ENCODE measurements around the gene ABCB10. TPM values are rescaled to one million over a fixed set of nuclear protein-coding genes. Genes with fewer than 3 reads are reported as not detected.
A peak's percentile ranks its signal among the peaks of the same experiment; 100 is the strongest.
"Not testable (repeated sequence)": the region's sequence is repeated elsewhere in the genome, so short reads cannot be mapped to it uniquely, and the experiment has no call there.

Gene ABCB10
- total RNA-seq, 1 donor from 2014 or later: 16.4 TPM

DNA sequence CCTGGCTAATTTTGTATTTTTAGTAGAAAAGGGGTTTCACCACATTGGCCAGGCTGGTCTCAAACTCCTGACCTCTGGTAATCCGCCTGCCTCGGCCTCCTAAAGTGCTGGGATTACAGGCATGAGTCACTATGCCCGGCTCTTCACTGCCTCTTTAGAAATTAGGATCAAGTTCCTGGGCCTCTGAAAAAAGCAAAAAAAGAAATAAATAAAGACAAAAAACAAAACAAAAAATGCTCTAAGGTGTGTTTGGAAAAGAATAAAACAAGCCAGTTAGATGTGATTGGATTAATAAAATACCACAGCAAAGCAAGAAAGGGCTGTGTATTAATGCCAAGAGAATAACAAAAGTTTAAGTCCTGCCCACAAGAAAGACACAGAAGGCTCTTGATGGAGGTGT, 4.2 kb upstream of the ABCB10 start:
- H3K27me3 Mint-ChIP-seq (ENCODE audit: low read depth, unreplicated experiment): no peaks in the 10 kb centered on the region
- no peaks in the 10 kb centered on the region for H4K20me1 ChIP-seq (ENCODE audit: insufficient read depth, low read length)
- no peaks in the 10 kb centered on the region for H3K36me3 ChIP-seq (ENCODE audit: insufficient read depth, low read length)
- H3K79me2 ChIP-seq (ENCODE audit: insufficient read depth, low read length): peaks cover 4% of the 10 kb centered on the region
- H3K4me3 Mint-ChIP-seq (ENCODE audit: unreplicated experiment): no peak overlapping the region
- no peak overlapping the region for H3K4me2 ChIP-seq (ENCODE audit: low read length)
- DNase-seq (ENCODE audit: low read depth): no peak
- H3K9ac ChIP-seq (ENCODE audit: low read length): no peak overlapping the region
- no peak overlapping the region for H2AFZ ChIP-seq (ENCODE audit: low read depth, low read length)
- H3K4me3 ChIP-seq (ENCODE audit: insufficient read depth, low read depth, low read length): no peak overlapping the region
- H3K27ac Mint-ChIP-seq (ENCODE audit: unreplicated experiment): peak overlapping the region; percentile 35
- TF ChIP-seq EZH2 (IDR thresholded peaks at IDR 0.05; ENCODE audit: insufficient read depth, low read length): no peak
- TF ChIP-seq, protein P1, sequence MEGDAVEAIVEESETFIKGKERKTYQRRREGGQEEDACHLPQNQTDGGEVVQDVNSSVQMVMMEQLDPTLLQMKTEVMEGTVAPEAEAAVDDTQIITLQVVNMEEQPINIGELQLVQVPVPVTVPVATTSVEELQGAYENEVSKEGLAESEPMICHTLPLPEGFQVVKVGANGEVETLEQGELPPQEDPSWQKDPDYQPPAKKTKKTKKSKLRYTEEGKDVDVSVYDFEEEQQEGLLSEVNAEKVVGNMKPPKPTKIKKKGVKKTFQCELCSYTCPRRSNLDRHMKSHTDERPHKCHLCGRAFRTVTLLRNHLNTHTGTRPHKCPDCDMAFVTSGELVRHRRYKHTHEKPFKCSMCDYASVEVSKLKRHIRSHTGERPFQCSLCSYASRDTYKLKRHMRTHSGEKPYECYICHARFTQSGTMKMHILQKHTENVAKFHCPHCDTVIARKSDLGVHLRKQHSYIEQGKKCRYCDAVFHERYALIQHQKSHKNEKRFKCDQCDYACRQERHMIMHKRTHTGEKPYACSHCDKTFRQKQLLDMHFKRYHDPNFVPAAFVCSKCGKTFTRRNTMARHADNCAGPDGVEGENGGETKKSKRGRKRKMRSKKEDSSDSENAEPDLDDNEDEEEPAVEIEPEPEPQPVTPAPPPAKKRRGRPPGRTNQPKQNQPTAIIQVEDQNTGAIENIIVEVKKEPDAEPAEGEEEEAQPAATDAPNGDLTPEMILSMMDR (IDR thresholded peaks at IDR 0.05; ENCODE audit: insufficient read depth, low read depth, low read length): no peak
- no peaks in the 10 kb centered on the region for H3K27me3 ChIP-seq (ENCODE audit: insufficient read depth, low read length)
- FAIRE-seq: no peak
- H3K9me3 ChIP-seq (ENCODE audit: insufficient read depth, low read depth, low read length): no peaks in the 10 kb centered on the region
- no peaks in the 10 kb centered on the region for H3K9me3 Mint-ChIP-seq (ENCODE audit: unreplicated experiment)
- H3K27ac ChIP-seq (ENCODE audit: low read depth, low read length): no peak overlapping the region
- H3K36me3 Mint-ChIP-seq (ENCODE audit: low read depth, unreplicated experiment): no peaks in the 10 kb centered on the region
- peaks cover 3% of the 10 kb centered on the region for H3K4me1 ChIP-seq (ENCODE audit: insufficient read depth, low read length)
- H3K4me1 Mint-ChIP-seq (ENCODE audit: low read depth, unreplicated experiment): peaks cover 11% of the 10 kb centered on the region

DNA sequence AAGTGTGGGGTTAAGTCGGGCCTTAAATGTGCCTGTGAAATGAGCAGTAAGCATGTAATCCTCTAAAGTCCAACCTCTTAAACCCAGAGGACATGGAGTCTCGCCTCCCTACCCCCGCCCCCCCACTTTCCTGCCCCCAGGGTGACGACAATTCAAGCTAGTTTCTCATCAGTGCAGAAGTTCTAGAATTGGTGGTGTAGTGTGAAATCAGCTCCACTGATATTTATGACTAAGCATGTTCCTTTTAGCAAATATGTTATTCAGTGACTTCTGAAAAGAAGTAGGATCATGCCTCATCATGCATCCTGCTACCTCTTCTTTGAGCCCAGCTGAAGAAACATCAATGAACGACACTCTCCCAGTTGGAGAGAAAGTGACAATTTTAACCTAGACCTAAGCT, 2.6 kb upstream of the ABCB10 start:
- no peaks in the 10 kb centered on the region for H3K36me3 Mint-ChIP-seq (ENCODE audit: low read depth, unreplicated experiment)
- TF ChIP-seq, protein P1 (IDR thresholded peaks at IDR 0.05; ENCODE audit: insufficient read depth, low read depth, low read length): no peak
- TF ChIP-seq EZH2 (IDR thresholded peaks at IDR 0.05; ENCODE audit: insufficient read depth, low read length): no peak
- H3K9me3 Mint-ChIP-seq (ENCODE audit: unreplicated experiment): no peaks in the 10 kb centered on the region
- Histone ChIP-seq H4K20me1 (ENCODE audit: insufficient read depth, low read length) (peaks cover 12% of the 10 kb centered on the region), H2AFZ (ENCODE audit: low read depth, low read length) (no peak overlapping the region), H3K4me1 (ENCODE audit: insufficient read depth, low read length) (peaks cover 7% of the 10 kb centered on the region), H3K4me2 (ENCODE audit: low read length) (no peak overlapping the region), H3K9ac (ENCODE audit: low read length) (no peak overlapping the region), H3K27ac (ENCODE audit: low read depth, low read length) (no peak overlapping the region), H3K4me3 (ENCODE audit: insufficient read depth, low read depth, low read length) (no peak overlapping the region), H3K36me3 (ENCODE audit: insufficient read depth, low read length) (no peaks in the 10 kb centered on the region), H3K79me2 (ENCODE audit: insufficient read depth, low read length) (peaks cover 19% of the 10 kb centered on the region), H3K27me3 (ENCODE audit: insufficient read depth, low read length) (no peaks in the 10 kb centered on the region), H3K9me3 (ENCODE audit: insufficient read depth, low read depth, low read length) (no peaks in the 10 kb centered on the region)
- H3K27ac Mint-ChIP-seq (ENCODE audit: unreplicated experiment): peak overlapping the region; percentile 53
- H3K4me1 Mint-ChIP-seq (ENCODE audit: low read depth, unreplicated experiment): peaks cover 21% of the 10 kb centered on the region
- DNase-seq (ENCODE audit: low read depth) (no peak), FAIRE-seq (no peak)
- H3K4me3 Mint-ChIP-seq (ENCODE audit: unreplicated experiment): no peak overlapping the region
- H3K27me3 Mint-ChIP-seq (ENCODE audit: low read depth, unreplicated experiment): no peaks in the 10 kb centered on the region

DNA sequence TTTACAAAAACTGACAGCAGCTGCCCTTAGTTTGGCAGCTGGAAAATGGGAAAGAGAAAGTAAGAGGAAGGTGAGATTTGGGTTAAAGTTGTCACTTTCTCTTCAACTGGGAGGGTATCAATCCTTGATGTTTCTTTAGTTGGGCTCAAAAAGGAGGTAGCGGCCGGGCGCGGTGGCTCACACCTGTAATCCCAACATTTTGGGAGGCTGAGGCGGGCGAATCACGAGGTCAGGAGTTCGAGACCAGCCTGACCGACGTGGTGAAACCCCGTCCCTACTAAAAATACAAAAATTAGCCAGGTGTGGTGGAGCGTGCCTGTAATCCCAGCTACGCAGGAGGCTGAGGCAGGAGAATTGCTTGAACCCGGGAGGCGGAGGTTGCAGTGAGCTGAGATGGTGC, 1.6 kb upstream of the ABCB10 start:
- not testable (repeated sequence) for H3K4me1 ChIP-seq (ENCODE audit: insufficient read depth, low read length); H3K27me3 Mint-ChIP-seq (ENCODE audit: low read depth, unreplicated experiment); H3K9ac ChIP-seq (ENCODE audit: low read length); H3K36me3 ChIP-seq (ENCODE audit: insufficient read depth, low read length); DNase-seq (ENCODE audit: low read depth); H3K27ac ChIP-seq (ENCODE audit: low read depth, low read length); H3K4me3 ChIP-seq (ENCODE audit: insufficient read depth, low read depth, low read length); FAIRE-seq; H3K27me3 ChIP-seq (ENCODE audit: insufficient read depth, low read length); H3K27ac Mint-ChIP-seq (ENCODE audit: unreplicated experiment); H3K4me2 ChIP-seq (ENCODE audit: low read length); H3K9me3 ChIP-seq (ENCODE audit: insufficient read depth, low read depth, low read length); H2AFZ ChIP-seq (ENCODE audit: low read depth, low read length); H3K9me3 Mint-ChIP-seq (ENCODE audit: unreplicated experiment); H3K36me3 Mint-ChIP-seq (ENCODE audit: low read depth, unreplicated experiment)
- H4K20me1 ChIP-seq (ENCODE audit: insufficient read depth, low read length): peaks cover 14% of the 10 kb centered on the region
- Mint-ChIP-seq H3K4me1 (ENCODE audit: low read depth, unreplicated experiment) (peaks cover 24% of the 10 kb centered on the region), H3K4me3 (ENCODE audit: unreplicated experiment) (peak overlapping the region; percentile 6)
- H3K79me2 ChIP-seq (ENCODE audit: insufficient read depth, low read length): peaks cover 29% of the 10 kb centered on the region

DNA sequence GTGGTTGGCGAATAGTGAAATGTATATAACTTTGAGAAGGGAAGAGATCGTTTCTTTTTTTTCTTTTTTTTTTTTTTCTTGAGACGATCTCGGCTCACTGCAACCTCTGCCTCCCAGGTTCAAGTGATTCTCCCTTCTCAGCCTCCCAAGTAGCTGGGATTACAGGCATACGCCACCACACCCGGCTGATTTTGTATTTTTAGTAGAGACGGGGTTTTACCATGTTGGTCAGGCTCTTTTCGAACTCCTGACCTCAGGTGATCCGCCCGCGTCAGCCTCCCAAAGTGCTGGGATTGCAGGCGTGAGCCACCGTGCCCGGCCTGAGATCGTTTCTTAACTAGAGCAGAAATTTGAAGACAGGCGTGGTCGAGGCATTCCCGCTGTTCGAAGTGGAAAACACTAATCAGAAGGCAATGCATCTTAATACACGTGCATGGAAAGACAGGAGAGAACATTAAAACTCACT, 862 bp upstream of the ABCB10 start:
- Histone ChIP-seq H3K4me2 (ENCODE audit: low read length) (peak overlapping the region; percentile 95), H3K4me3 (ENCODE audit: insufficient read depth, low read depth, low read length) (peak overlapping the region; percentile 85), H3K9ac (ENCODE audit: low read length) (peak overlapping the region; percentile 82), H3K27ac (ENCODE audit: low read depth, low read length) (peak overlapping the region; percentile 65), H3K79me2 (ENCODE audit: insufficient read depth, low read length) (peaks cover 37% of the 10 kb centered on the region), H2AFZ (ENCODE audit: low read depth, low read length) (peak overlapping the region; percentile 98), H4K20me1 (ENCODE audit: insufficient read depth, low read length) (peaks cover 20% of the 10 kb centered on the region)
- H3K9me3 ChIP-seq (ENCODE audit: insufficient read depth, low read depth, low read length); DNase-seq (ENCODE audit: low read depth); H3K27me3 ChIP-seq (ENCODE audit: insufficient read depth, low read length); H3K9me3 Mint-ChIP-seq (ENCODE audit: unreplicated experiment); H3K36me3 Mint-ChIP-seq (ENCODE audit: low read depth, unreplicated experiment); FAIRE-seq; H3K4me1 ChIP-seq (ENCODE audit: insufficient read depth, low read length); H3K27me3 Mint-ChIP-seq (ENCODE audit: low read depth, unreplicated experiment); H3K36me3 ChIP-seq (ENCODE audit: insufficient read depth, low read length): not testable (repeated sequence)
- Mint-ChIP-seq H3K27ac (ENCODE audit: unreplicated experiment) (peak overlapping the region; percentile 79), H3K4me3 (ENCODE audit: unreplicated experiment) (peak overlapping the region; percentile 87), H3K4me1 (ENCODE audit: low read depth, unreplicated experiment) (peaks cover 31% of the 10 kb centered on the region)

Measured in astrocyte (in vitro differentiated cells and primary cell).